GM19023 (cell line): Measurements from ENCODE around the gene IMPDH2.

Source experiments
- ATAC-seq: cut with Tn5 transposase; IDR thresholded peaks from one replicate; pipeline ENCODE4 v1.9.1; 2021; ENCODE audit warnings: mild to moderate bottlenecking, moderate library complexity; ENCODE audit not compliant: unreplicated experiment

Gene IMPDH2

GRCh38 chr3:49028673-49029562 is at the start of gene IMPDH2:
TSS of gene IMPDH2 (minus strand) at chr3:49029398. CDS start at chr3:49029350, 48 bp downstream.
- peak; percentile 92 for ATAC-seq

GRCh38 chr3:49076646-49077045 is 47.4 kb upstream of the IMPDH2 start:
- ATAC-seq, result no peak

- ATAC-seq, result no peak
Observed at GRCh38 chr3:49076116-49076515, 46.9 kb upstream of the IMPDH2 start.

- no peak for ATAC-seq
Observed at GRCh38 chr3:49058011-49058410, 28.8 kb upstream of the IMPDH2 start.

- ATAC-seq, result no peak
Observed at GRCh38 chr3:49057268-49057667, 28.1 kb upstream of the IMPDH2 start.

- ATAC-seq, result no peak
Observed at GRCh38 chr3:49054344-49054862, 25.2 kb upstream of the IMPDH2 start.

- ATAC-seq, result no peak
Observed at GRCh38 chr3:49053543-49053942, 24.3 kb upstream of the IMPDH2 start.

- ATAC-seq, result no peak
Observed at GRCh38 chr3:49035281-49035680, 6.1 kb upstream of the IMPDH2 start.

GRCh38 chr3:49034650-49035049 is 5.5 kb upstream of the IMPDH2 start:
- ATAC-seq, result no peak

GRCh38 chr3:49032646-49033304 is 3.6 kb upstream of the IMPDH2 start:
- ATAC-seq, result no peak

GRCh38 chr3:49030321-49030720 is 1.1 kb upstream of the IMPDH2 start:
- ATAC-seq, result no peak

GRCh38 chr3:49029563-49029884 is 326 bp upstream of the IMPDH2 start:
- no peak for ATAC-seq

GRCh38 chr3:49028298-49028672 is 913 bp downstream of the IMPDH2 start:
- no peak for ATAC-seq

- no peak for ATAC-seq
Observed at GRCh38 chr3:49027634-49028033, 1.6 kb downstream of the IMPDH2 start.

- ATAC-seq, result no peak
Observed at GRCh38 chr3:49026536-49026935, 2.7 kb downstream of the IMPDH2 start.

GRCh38 chr3:49025793-49026520 is 3.2 kb downstream of the IMPDH2 start:
- ATAC-seq, result no peak

- no peak for ATAC-seq
Observed at GRCh38 chr3:49025005-49025792, 4.0 kb downstream of the IMPDH2 start.

GRCh38 chr3:49024449-49024848 is 4.7 kb downstream of the IMPDH2 start:
- no peak for ATAC-seq

- ATAC-seq, result no peak
Observed at GRCh38 chr3:49023775-49024174, 5.4 kb downstream of the IMPDH2 start.

GRCh38 chr3:49022688-49023171 is 6.5 kb downstream of the IMPDH2 start:
- ATAC-seq, result no peak
